ENCODE results near the gene DIPK1A. TPM values are rescaled to one million over a fixed set of nuclear protein-coding genes. Genes with fewer than 3 reads are reported as not detected.
A peak's percentile ranks its signal among the peaks of the same experiment; 100 is the strongest.

The DIPK1A gene
- total RNA-seq, 2 donors from 2014 or later: 2.2 to 4.2 TPM

GRCh38 chr1:92805216-92805615, 156.0 kb downstream of the DIPK1A start:
- ATAC-seq: no peak
- Mint-ChIP-seq H3K4me3 (no peak overlapping the region), H3K27me3 (peaks cover 10 to 19% of the 10 kb centered on the region in 2 donors), H3K27ac (no peak overlapping the region), H3K4me1 (ENCODE audit: low read depth in 2 of 2) (peaks cover 0 to 2% of the 10 kb centered on the region in 2 donors), H3K36me3 (peaks cover 4% of the 10 kb centered on the region), H3K9me3 (no peaks in the 10 kb centered on the region)
- DNase-seq (ENCODE audit: low spot score): no peak

GRCh38 chr1:92804721-92805201, 156.5 kb downstream of the DIPK1A start:
- H3K36me3 Mint-ChIP-seq: peaks cover 4% of the 10 kb centered on the region
- no peak overlapping the region for H3K27ac Mint-ChIP-seq
- H3K4me3 Mint-ChIP-seq: no peak overlapping the region
- no peaks in the 10 kb centered on the region for H3K9me3 Mint-ChIP-seq
- ATAC-seq (peak in 1 of 2 donors; percentile 51), DNase-seq (ENCODE audit: low spot score) (no peak)
- H3K27me3 Mint-ChIP-seq: peaks cover 9 to 18% of the 10 kb centered on the region in 2 donors
- H3K4me1 Mint-ChIP-seq (ENCODE audit: low read depth in 2 of 2): peaks cover 0 to 2% of the 10 kb centered on the region in 2 donors

GRCh38 chr1:92803140-92803887, 157.9 kb downstream of the DIPK1A start:
- Mint-ChIP-seq H3K36me3 (peaks cover 4% of the 10 kb centered on the region), H3K27ac (no peak overlapping the region), H3K4me1 (ENCODE audit: low read depth in 2 of 2) (peaks cover 0 to 2% of the 10 kb centered on the region in 2 donors), H3K27me3 (peaks cover 9 to 19% of the 10 kb centered on the region in 2 donors), H3K9me3 (no peaks in the 10 kb centered on the region), H3K4me3 (no peak overlapping the region)
- ATAC-seq: no peak
- DNase-seq (ENCODE audit: low spot score): no peak

GRCh38 chr1:92797961-92798360, 163.3 kb downstream of the DIPK1A start:
- no peak overlapping the region for H3K4me3 Mint-ChIP-seq
- no peak for ATAC-seq
- peaks cover 31 to 55% of the 10 kb centered on the region in 2 donors for H3K27me3 Mint-ChIP-seq
- H3K9me3 Mint-ChIP-seq: no peaks in the 10 kb centered on the region
- H3K4me1 Mint-ChIP-seq (ENCODE audit: low read depth in 2 of 2): no peaks in the 10 kb centered on the region
- H3K36me3 Mint-ChIP-seq: no peaks in the 10 kb centered on the region
- no peak for DNase-seq (ENCODE audit: low spot score)
- no peak overlapping the region for H3K27ac Mint-ChIP-seq

- H3K9me3 Mint-ChIP-seq: no peaks in the 10 kb centered on the region
- H3K27ac Mint-ChIP-seq: no peak overlapping the region
- H3K4me3 Mint-ChIP-seq: no peak overlapping the region
- ATAC-seq (no peak), DNase-seq (ENCODE audit: low spot score) (no peak)
- no peaks in the 10 kb centered on the region for H3K36me3 Mint-ChIP-seq
- peaks cover 35 to 61% of the 10 kb centered on the region in 2 donors for H3K27me3 Mint-ChIP-seq
- no peaks in the 10 kb centered on the region for H3K4me1 Mint-ChIP-seq (ENCODE audit: low read depth in 2 of 2)
Measured at GRCh38 chr1:92797297-92797696, 164.0 kb downstream of the DIPK1A start.

- no peak for ATAC-seq
- Mint-ChIP-seq H3K27me3 (peaks cover 40 to 70% of the 10 kb centered on the region in 2 donors), H3K4me3 (no peak overlapping the region)
Measured at GRCh38 chr1:92795166-92795565, 166.1 kb downstream of the DIPK1A start.

GRCh38 chr1:92792340-92792782, 168.9 kb downstream of the DIPK1A start:
- no peak overlapping the region for H3K27ac Mint-ChIP-seq
- no peak overlapping the region for H3K4me3 Mint-ChIP-seq
- H3K4me1 Mint-ChIP-seq (ENCODE audit: low read depth in 2 of 2): no peaks in the 10 kb centered on the region
- no peak for DNase-seq (ENCODE audit: low spot score)
- no peaks in the 10 kb centered on the region for H3K9me3 Mint-ChIP-seq
- ATAC-seq: no peak
- H3K27me3 Mint-ChIP-seq: peaks cover 45 to 62% of the 10 kb centered on the region in 2 donors
- H3K36me3 Mint-ChIP-seq: no peaks in the 10 kb centered on the region

More at GRCh38 chr1:92795166-92795565, 166.1 kb downstream of the DIPK1A start:
- Mint-ChIP-seq H3K27ac (no peak overlapping the region), H3K9me3 (no peaks in the 10 kb centered on the region), H3K36me3 (no peaks in the 10 kb centered on the region), H3K4me1 (ENCODE audit: low read depth in 2 of 2) (no peaks in the 10 kb centered on the region)
- DNase-seq (ENCODE audit: low spot score): no peak

Other genes with a start within 250 kb of the DIPK1A start
- gene EVI5, start 176.4 kb downstream of the DIPK1A start, total RNA-seq: 1 to 10 TPM; 1.2 to 6.1 TPM
- gene RPL5, start 129.4 kb downstream of the DIPK1A start, total RNA-seq: 100 to 1,000 TPM; 647 to 909 TPM
- gene MTF2, start 117.8 kb upstream of the DIPK1A start, total RNA-seq: 10 to 100 TPM; 45.1 to 63.6 TPM
- gene TMED5, start 219.0 kb upstream of the DIPK1A start, total RNA-seq: 10 to 100 TPM; 62.7 to 88.5 TPM
- gene CCDC18, start 219.3 kb upstream of the DIPK1A start, total RNA-seq: 10 to 100 TPM; 16.6 to 35.0 TPM

Measured in natural killer cell treated with Interleukin-12 subunit alpha and Interleukin-12 subunit beta and Interleukin-15 and Interleukin-18, amount 100 ng/mL, for 72 hours (primary cell).